Lung (tissue), 12 donors: ENCODE data around the gene RCBTB1. TPM values are rescaled to one million over a fixed set of nuclear protein-coding genes. Genes with fewer than 3 reads are reported as not detected.

Experiments
- ATAC-seq: fragments of 200-7000 bp; cut with Tn5 transposase; one replicate; pipeline ENCODE4 v1.9.1; 2020; ENCODE audit warnings: moderate number of reproducible peaks; ENCODE audit not compliant: insufficient read depth, low FRiP score
- DNase-seq, 3 donors: peaks; one replicate each; pipeline ENCODE4 v3.0.0-alpha.2; 2013 to 2017
- H3K27ac ChIP-seq, 2 donors: one replicate each; pipeline ENCODE4 v1.5.1; 2013; ENCODE audit warnings: mild to moderate bottlenecking in 2 of 2, moderate library complexity in 2 of 2, control low read depth in 1 of 2, inconsistent platforms in 1 of 2, low read depth in 1 of 2, low read length in 1 of 2
- H3K27me3 ChIP-seq, 3 donors: one replicate each; pipeline ENCODE4 v1.5.1; 2013; ENCODE audit warnings: low read length in 2 of 3; ENCODE audit not compliant: control insufficient read depth in 3 of 3, insufficient read depth in 3 of 3
- H3K36me3 ChIP-seq, 4 donors: one replicate each; pipeline ENCODE4 v1.5.1; 2013; ENCODE audit warnings: low read length in 4 of 4, mild to moderate bottlenecking in 1 of 4, moderate library complexity in 1 of 4; ENCODE audit not compliant: control insufficient read depth in 4 of 4, insufficient read depth in 4 of 4
- H3K4me1 ChIP-seq, 5 donors: one replicate each; pipeline ENCODE4 v1.5.1; 2013; ENCODE audit warnings: low read length in 5 of 5, mild to moderate bottlenecking in 2 of 5, moderate library complexity in 1 of 5; ENCODE audit not compliant: control insufficient read depth in 5 of 5, insufficient read depth in 5 of 5
- H3K4me3 ChIP-seq: one replicate; pipeline ENCODE4 v1.5.1; 2013; ENCODE audit warnings: mild to moderate bottlenecking, control low read depth, moderate library complexity
- H3K9ac ChIP-seq, 2 donors: one replicate each; pipeline ENCODE4 v1.5.1; 2013; ENCODE audit warnings: low read length in 2 of 2, control low read depth in 1 of 2; ENCODE audit not compliant: insufficient read depth in 1 of 2
- H3K9me3 ChIP-seq, 4 donors: one replicate each; pipeline ENCODE4 v1.5.1; 2013; ENCODE audit warnings: low read length in 3 of 4, mild to moderate bottlenecking in 1 of 4, moderate library complexity in 1 of 4; ENCODE audit not compliant: control insufficient read depth in 4 of 4, insufficient read depth in 3 of 4
- WGBS, 2 donors: extraction: QIAGEN DNeasy Blood & Tissue Kit; methylation state at CpG; one replicate each; pipeline ENCODE4 v1.1.7; 2013; 5-methylcytosine and 5-hydroxymethylcytosine counted together
- polyA plus RNA-seq, 2 donors: library from polyadenylated mRNA; stranded (reverse); fragments of 200-250 nt; gene quantifications; one replicate each; pipeline ENCODE4 v1.2.1, GENCODE V29; 2013
- total RNA-seq, 2 donors: library from RNA; depleted of rRNA in 1 of 2; stranded (reverse); fragments of >200 nt in 1 of 2; gene quantifications; one replicate each; pipeline ENCODE4 v1.2.1, GENCODE V29; 2014 to 2021
- TF ChIP-seq, protein P1 (sequence below): IDR thresholded peaks from 2 replicates; pipeline ENCODE4 v1.5.1; 2012; ENCODE audit warnings: mild to moderate bottlenecking; ENCODE audit errors: control extremely low read depth, extremely low read depth
- donor health status: control.
- donor health status: control.
- donor health status: Bipolar disorder and iron deficiency.
- donor health status: healthy.
- donor health status: DM: yes; HTN: yes; CAD: no.

RCBTB1 gene
- total and polyA plus RNA-seq, 4 donors = 12.0 to 25.4 (median 17.8) TPM

DNA sequence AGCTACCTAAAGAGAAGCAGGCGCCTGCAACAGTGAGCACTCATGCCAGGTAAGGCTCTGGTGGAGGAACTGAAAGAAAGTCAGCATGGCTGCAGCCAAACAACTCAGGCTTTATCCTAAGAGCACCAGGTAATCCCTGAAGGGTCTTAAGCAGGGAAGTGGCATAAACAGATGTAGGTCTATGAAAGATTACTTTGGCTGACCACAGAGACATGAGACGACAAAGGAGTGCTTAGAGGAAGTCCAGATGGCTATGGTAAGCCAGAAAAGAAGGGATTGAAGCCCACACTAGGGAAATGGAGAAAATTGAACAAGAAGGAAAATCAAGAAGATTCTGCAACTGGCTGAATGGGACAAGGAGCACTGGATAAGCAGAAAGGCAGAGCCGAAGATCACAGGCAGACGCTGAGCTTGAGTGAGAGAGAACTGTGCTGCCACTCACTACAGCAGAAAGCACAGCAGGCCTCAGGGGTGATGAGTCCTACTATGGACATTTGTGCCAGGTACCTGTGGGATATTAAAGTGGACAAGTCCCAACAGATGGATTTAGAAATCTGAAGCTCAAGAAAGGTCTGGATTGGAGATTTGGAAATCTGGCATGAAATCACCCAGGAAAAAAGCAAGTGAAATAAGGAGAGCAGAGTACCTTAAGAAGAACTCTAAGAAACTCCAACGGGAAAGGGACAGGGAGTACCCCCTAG is 4.2 kb downstream of the RCBTB1 start:
- TF ChIP-seq, protein P1, sequence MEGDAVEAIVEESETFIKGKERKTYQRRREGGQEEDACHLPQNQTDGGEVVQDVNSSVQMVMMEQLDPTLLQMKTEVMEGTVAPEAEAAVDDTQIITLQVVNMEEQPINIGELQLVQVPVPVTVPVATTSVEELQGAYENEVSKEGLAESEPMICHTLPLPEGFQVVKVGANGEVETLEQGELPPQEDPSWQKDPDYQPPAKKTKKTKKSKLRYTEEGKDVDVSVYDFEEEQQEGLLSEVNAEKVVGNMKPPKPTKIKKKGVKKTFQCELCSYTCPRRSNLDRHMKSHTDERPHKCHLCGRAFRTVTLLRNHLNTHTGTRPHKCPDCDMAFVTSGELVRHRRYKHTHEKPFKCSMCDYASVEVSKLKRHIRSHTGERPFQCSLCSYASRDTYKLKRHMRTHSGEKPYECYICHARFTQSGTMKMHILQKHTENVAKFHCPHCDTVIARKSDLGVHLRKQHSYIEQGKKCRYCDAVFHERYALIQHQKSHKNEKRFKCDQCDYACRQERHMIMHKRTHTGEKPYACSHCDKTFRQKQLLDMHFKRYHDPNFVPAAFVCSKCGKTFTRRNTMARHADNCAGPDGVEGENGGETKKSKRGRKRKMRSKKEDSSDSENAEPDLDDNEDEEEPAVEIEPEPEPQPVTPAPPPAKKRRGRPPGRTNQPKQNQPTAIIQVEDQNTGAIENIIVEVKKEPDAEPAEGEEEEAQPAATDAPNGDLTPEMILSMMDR = no peak
- no peak for ATAC-seq
- no peak for DNase-seq
- peaks cover 0 to 12% (median 6%) of the 10 kb centered on the region in 5 donors for H3K4me1 ChIP-seq
- H3K9ac ChIP-seq = no peak overlapping the region
- no peak overlapping the region for H3K27ac ChIP-seq
- no peaks in the 10 kb centered on the region for H3K9me3 ChIP-seq
- peaks cover 3 to 12% (median 5%) of the 10 kb centered on the region in 4 donors for H3K36me3 ChIP-seq
- H3K27me3 ChIP-seq = no peaks in the 10 kb centered on the region
- 79 to 88% methylated on average over 5 of the region's 5 CpGs for WGBS, 2 donors
- H3K4me3 ChIP-seq = no peak overlapping the region

DNA sequence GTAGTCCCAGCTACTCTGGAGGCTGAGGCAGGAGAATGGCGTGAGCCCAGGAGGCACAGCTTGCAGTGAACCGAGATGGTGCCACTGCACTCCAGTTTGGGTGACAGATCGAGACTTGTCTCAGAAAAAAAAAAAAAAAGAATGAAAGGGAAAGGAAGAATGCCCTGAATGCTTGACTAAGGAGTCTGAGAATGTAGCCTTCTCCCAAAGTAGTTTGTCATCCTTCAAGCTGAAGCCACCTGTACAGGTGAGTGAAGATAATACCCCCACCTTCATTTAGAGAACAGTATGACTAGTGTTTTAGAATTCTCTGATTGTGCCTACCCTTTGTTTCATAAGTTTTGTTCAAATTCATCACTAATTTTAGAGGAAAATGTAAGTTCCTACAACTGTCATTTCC is 5.9 kb downstream of the RCBTB1 start:
- no peak for ATAC-seq
- H3K4me3 ChIP-seq = no peak overlapping the region
- H3K9ac ChIP-seq = no peak overlapping the region
- TF ChIP-seq, protein P1 = no peak
- H3K9me3 ChIP-seq = no peaks in the 10 kb centered on the region
- WGBS, 2 donors = 98% methylated on average over 3 of the region's 3 CpGs
- no peak for DNase-seq
- H3K4me1 ChIP-seq = peaks cover 0 to 10% (median 4%) of the 10 kb centered on the region in 5 donors
- no peaks in the 10 kb centered on the region for H3K27me3 ChIP-seq
- no peak overlapping the region for H3K27ac ChIP-seq
- peaks cover 3 to 12% (median 5%) of the 10 kb centered on the region in 4 donors for H3K36me3 ChIP-seq

DNA sequence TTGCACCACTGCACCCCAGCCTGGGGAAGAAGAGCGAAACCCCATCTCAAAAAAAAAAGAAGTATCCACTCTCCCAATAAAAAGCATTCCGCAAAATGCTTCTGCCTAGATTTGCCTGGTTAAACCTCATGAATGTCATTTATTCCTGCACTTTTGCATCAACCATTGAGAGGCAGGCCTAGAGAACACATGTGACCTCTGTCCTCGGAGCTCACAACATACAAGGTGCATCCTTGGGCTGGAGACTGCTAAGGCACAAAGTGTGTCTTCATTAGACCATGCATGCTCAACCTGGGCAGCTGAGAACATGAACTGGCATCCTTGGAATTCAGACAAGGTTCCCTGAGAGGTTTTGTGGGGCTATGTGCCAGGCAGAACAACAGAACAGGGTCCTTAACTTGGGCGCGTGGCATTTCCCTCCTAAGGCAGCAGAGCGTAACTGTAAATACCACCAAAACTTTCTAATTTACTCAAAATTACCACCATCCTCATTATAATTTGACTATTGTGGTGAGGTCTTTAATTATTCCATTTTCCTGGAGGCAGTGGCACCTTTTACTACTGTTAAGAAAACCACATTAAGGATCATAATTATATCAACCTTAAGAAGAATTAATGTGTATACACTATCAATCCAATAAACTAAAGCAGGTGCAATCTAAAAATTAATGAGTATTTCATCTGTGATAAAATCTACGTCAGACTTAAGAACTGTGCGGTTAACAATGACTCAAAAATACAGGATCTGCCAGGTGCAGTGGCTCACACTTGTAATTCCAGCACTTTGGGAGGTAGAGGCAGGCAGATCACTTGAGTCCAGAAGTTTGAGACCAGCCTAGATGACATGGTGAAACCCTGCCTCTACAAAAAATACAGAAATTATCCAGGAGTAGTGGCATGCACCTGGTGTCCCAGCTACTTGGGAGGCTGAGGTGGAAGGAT is 13.8 kb downstream of the RCBTB1 start:
- 74 to 87% methylated on average over 8 of the region's 8 CpGs for WGBS, 2 donors
- DNase-seq = no peak
- Histone ChIP-seq H3K9me3 (no peaks in the 10 kb centered on the region), H3K4me3 (no peak overlapping the region), H3K36me3 (no peaks in the 10 kb centered on the region), H3K9ac (no peak overlapping the region), H3K4me1 (peaks cover 0 to 11% (median 0%) of the 10 kb centered on the region in 5 donors), H3K27me3 (no peaks in the 10 kb centered on the region), H3K27ac (no peak overlapping the region)
- TF ChIP-seq, protein P1 = no peak
- ATAC-seq = peak; percentile 61
